Measurements from ENCODE around the gene TH. TPM values are rescaled to one million over a fixed set of nuclear protein-coding genes. Genes with fewer than 3 reads are reported as not detected.
"Not testable (repeated sequence)": the region's sequence is repeated elsewhere in the genome, so short reads cannot be mapped to it uniquely, and the experiment has no call there.

Gene TH
- total RNA-seq, 1 donor from 2014 or later = 0.23 TPM

GRCh38 chr11:2127482-2128129 lies 44.0 kb downstream of the TH start:
- no peak for TF ChIP-seq CTCF (conservative IDR thresholded peaks at IDR 0.05; ENCODE audit: low read depth, low read length)
- no peak for DNase-seq (ENCODE audit: low read depth)

DNA sequence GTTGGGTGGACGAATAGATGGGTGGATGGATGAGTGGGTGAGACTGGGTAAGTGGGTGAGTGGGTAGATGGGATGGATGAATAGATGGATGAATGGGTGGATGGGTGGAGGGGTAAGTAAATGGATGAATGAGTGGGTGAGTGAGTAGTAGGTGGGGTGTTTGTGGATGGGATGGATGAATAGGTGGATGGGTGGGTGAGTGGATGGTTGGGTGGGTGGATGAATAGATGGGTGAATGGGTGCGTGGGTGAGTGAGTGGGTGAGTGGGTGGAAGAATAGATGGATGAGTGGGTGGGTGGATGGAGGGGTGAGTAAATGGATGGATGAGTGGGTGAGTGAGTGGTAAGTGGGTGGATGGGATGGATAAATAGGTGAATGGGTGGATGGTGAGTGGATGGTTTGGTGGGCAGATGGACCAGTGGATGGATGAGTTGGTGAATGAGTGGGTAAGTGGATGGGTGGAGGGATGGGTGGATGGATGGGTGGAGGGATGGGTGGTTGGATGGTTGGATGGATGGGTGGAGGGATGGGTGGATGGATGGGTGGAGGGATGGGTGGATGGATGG lies 45.0 kb downstream of the TH start:
- H3K4me3 ChIP-seq (ENCODE audit: low read depth, low read length) = no peak overlapping the region
- DNase-seq (ENCODE audit: low read depth) = no peak
- TF ChIP-seq CTCF (conservative IDR thresholded peaks at IDR 0.05; ENCODE audit: low read depth, low read length) = no peak

More at GRCh38 chr11:2127482-2128129, 44.0 kb downstream of the TH start:
- no peak overlapping the region for H3K4me3 ChIP-seq (ENCODE audit: low read depth, low read length)

- not testable (repeated sequence) for DNase-seq (ENCODE audit: low read depth)
These were observed 46.7 kb downstream of the TH start for GRCh38 chr11:2124736-2125484.

DNA sequence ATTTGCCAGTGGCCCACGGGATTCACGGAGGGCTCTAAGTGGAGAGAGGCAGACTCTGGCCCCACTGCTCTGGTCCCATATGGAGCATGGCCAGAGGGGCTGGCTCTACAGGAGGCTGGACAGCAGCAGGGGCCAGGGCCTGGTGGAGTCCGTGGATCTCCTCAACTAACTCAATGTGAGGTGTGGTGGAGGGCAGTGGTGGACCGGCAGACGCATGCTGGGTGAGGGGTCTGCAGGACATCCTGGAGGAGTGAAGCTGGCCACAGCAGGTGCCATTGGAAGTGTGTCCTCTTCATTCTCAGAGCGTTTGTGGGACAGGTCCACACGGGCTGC lies 48.0 kb downstream of the TH start:
- no peak for TF ChIP-seq CTCF (conservative IDR thresholded peaks at IDR 0.05; ENCODE audit: low read depth, low read length)
- no peak overlapping the region for H3K4me3 ChIP-seq (ENCODE audit: low read depth, low read length)
- DNase-seq (ENCODE audit: low read depth) = no peak

More at GRCh38 chr11:2124736-2125484, 46.7 kb downstream of the TH start:
- not testable (repeated sequence) for H3K4me3 ChIP-seq (ENCODE audit: low read depth, low read length)

- no peak overlapping the region for H3K4me3 ChIP-seq (ENCODE audit: low read depth, low read length)
- TF ChIP-seq CTCF (conservative IDR thresholded peaks at IDR 0.05; ENCODE audit: low read depth, low read length) = no peak
- DNase-seq (ENCODE audit: low read depth) = no peak
These were observed 48.5 kb downstream of the TH start for GRCh38 chr11:2122907-2123627.

DNA sequence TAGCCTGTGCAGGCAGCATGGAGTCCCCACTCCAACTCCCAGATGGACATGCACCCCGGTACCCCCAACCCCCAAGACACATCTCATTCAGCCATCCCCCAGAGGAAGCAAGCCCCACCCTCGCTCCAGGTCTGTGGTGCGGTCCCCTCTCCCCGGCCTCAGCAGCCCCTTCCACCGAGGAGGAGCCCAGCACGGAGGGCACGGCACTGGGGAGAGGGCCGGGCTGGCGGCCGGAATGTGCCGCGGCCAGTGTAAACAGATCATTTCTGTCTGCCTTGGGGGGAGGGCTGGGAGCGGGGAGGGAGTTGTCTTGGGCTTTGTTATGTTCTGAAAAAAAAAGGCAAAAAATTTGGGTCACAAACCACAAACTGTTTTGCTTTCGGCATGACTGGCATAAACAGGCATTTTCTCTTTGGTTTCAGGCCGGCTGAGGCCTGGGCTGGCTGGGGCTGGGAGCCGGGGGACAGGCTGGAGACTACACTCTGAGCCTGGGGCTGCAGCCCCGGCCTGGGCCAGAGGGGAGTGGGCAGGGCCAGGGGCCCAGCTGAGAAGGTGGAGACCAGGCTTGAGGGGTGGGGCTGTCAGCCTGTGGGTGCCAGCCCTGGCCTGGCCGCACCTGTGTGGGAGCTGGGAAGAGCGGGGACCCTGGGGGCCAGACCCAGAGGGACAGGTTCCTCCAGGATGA lies 49.3 kb downstream of the TH start:
- H3K4me3 ChIP-seq (ENCODE audit: low read depth, low read length) = no peak overlapping the region
- no peak for TF ChIP-seq CTCF (conservative IDR thresholded peaks at IDR 0.05; ENCODE audit: low read depth, low read length)
- no peak for DNase-seq (ENCODE audit: low read depth)
